GM21390 (cell line): Measurements from ENCODE around the gene WBP11.
"Not testable (repeated sequence)": the region's sequence is repeated elsewhere in the genome, so short reads cannot be mapped to it uniquely, and the experiment has no call there.

Experiments
- ATAC-seq: cut with Tn5 transposase; IDR thresholded peaks from one replicate; pipeline ENCODE4 v1.9.1; 2021; ENCODE audit not compliant: unreplicated experiment

WBP11 gene

DNA sequence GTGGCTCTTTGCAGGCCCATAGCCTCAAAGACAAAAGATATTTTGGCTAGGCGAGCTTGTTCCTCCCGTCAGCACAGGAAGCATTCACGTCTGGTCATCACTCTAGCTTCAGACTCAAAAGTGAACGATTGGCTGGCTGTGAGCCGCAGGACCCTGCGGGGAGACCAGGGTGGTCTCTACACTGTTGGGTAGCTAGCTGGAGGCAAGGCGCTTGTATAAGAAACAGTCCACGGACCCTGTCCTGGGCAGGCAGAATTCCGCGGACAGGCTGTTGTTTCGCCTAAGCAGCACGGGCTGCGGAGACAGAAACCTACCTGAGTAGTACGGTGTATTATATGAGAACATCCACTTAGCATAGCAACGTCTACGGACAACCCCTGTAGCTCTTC is 29.6 kb downstream of the WBP11 start:
- ATAC-seq = peak; percentile 13

DNA sequence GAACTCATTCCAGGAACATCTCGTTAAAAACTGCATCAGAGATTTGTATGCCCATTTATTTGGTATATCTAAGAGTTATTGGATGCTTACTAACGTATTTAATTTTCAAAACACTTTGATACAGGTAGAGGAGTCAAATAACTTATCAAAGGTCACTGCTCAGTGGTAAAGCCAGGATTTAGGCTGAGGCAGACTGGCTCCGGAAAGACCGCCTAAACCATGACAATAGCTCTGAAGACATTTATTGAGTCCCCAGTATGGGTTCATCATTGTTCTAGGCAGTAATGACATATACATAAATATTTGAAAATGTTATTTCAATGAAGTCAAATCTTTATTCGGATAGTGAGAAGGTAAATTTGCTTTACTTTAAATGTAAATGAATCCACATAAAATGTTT is 30.3 kb downstream of the WBP11 start:
- ATAC-seq = no peak

- no peak for ATAC-seq
These were observed 31.6 kb downstream of the WBP11 start for GRCh38 chr12:14771651-14772137.

- peak; percentile 33 for ATAC-seq
These were observed 32.5 kb downstream of the WBP11 start for GRCh38 chr12:14770496-14771461.

- peak; percentile 39 for ATAC-seq
These were observed 33.2 kb downstream of the WBP11 start for GRCh38 chr12:14769969-14770495.

GRCh38 chr12:14769466-14769968 is 33.8 kb downstream of the WBP11 start:
- ATAC-seq = no peak

DNA sequence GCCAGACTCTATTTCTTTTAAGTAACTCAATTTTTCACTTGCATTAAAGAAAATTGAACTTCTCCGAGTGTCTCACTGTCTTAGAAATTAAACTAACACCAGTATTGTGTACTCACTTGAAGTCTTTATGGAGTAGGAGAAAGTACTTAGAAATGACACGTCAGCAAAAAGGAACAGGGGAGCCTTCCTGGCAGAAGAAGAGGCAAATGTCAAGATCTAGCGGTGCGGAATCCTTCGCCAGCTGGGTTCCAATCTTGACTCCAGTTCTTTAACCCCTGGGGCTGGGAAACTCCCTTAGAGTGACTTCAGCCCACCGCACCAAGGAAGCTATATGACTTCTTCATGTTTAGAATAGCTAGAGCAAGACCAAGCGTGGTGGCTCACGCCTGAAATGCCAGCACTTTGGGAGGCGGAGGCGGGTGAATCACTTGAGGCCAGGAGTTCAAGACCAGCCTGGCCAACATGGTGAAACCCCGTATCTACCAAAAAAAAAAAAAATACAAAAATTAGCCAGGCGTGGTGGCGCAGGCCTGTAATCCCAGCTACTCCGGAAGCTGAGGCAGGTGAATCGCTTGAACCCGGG is 34.4 kb downstream of the WBP11 start:
- no peak for ATAC-seq

DNA sequence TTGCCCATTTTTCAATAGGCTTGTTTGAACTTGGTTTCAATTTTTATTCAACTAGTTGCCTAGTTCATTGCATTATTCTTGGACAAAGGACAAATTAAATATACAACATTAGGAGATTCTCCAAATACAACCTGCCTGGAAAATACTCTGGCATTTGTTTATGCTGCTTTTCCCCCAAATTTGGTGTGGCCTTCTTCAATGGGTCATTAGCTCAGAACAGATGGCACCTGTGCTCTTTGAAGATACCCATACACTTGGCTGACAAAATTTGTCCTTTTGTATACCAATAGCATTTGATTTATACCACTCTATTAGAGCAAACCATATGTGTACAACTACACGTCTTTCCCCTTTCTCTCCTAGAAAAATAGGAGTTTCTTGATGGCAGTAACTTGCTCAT is 35.7 kb downstream of the WBP11 start:
- no peak for ATAC-seq

- no peak for ATAC-seq
These were observed 36.5 kb downstream of the WBP11 start for GRCh38 chr12:14766649-14767215.

GRCh38 chr12:14766020-14766419 is 37.3 kb downstream of the WBP11 start:
- not testable (repeated sequence) for ATAC-seq

DNA sequence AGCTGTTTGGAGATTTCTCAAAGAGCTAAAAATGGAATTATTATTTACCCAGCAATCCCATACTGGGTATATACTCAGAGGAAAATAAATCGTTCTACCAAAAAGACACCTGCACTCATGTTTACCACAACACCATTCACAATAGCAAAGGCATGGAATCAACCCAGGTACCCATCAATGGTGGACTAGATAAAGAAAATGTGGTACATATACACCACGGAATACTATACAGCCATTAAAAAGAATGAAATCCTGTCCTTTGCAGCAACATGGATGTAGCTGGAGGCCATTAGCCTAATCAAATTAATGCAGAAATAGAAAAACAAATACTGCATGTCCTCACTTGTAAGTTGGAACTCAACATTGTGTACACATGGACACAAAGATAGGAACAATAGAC is 37.9 kb downstream of the WBP11 start:
- ATAC-seq = no peak

GRCh38 chr12:14759711-14760280 is 43.5 kb downstream of the WBP11 start:
- ATAC-seq = not testable (repeated sequence)

- no peak for ATAC-seq
These were observed 46.7 kb downstream of the WBP11 start for GRCh38 chr12:14756334-14757143.

DNA sequence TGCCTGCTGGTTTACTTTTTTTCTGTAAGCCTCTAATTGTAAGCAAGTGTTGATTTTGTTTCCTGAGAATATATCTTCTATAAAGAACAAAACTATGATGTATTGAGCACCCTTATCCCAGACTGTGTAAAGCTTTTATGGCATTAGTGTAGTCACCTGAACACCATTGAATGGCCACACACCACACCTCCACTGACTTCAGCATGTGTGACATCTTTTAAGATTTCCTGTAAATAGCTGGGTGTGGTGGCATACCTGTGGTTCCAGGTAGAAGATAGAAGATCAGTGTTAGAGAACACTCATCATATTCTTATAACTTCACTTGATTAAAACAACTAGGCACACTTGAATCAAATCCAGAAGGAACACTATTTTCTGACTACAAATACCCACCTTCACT is 51.3 kb downstream of the WBP11 start:
- no peak for ATAC-seq

GRCh38 chr12:14743061-14743460 is 60.2 kb downstream of the WBP11 start:
- ATAC-seq = no peak

DNA sequence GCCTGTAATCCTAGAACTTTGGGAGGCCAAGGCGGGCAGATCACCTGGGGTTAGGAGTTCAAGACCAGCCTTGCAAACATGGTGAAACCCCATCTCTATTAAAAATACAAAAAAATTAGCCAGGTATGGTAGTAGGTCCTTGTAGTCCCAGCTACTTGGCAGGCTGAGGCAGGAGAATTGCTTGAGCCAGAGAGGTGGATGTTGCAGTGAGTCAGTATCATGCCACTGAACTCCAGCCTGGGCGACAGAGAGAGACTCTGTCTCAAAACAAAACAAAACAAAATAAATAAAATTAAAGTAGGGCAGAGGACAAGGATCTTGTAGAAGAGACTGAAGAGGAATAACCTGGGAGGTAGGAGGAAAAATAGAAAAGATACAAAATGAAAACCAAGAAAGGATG is 61.3 kb downstream of the WBP11 start:
- ATAC-seq = no peak

GRCh38 chr12:14741153-14741552 is 62.1 kb downstream of the WBP11 start:
- ATAC-seq = no peak

DNA sequence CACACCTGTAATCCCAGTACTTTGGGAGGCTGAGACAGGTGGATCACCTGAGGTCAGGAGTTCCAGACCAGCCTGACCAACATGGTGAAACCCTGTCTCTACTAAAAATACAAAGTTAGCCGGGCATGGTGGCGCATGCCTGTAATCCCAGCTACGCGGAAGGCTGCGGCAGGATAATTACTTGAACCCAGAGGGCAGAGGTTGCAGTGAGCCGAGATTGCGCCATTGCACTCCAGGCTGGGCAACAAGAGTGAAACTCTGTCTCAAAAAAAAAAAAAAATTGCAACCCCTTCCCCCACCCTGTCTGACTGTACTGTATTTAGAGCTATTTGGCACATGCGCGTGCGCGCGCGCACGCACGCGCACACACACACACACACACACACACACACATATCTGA is 66.8 kb downstream of the WBP11 start:
- not testable (repeated sequence) for ATAC-seq
